OCI-LY3 (cell line): ENCODE data around the gene FOXJ3.

ENCODE experiments used
- H2AFZ ChIP-seq: fragments of 200-600, 300-600 bp; shearing (Covaris generic); 2 replicates; pipeline ENCODE4 v1.6.0; 2014; ENCODE audit warnings: antibody characterized with exemption, low read depth, low read length
- H3K27ac ChIP-seq: fragments of 200-600, 300-600 bp; sonication (generic); 2 replicates; pipeline ENCODE4 v1.5.1; 2014; ENCODE audit warnings: mild to moderate bottlenecking, low read length, moderate library complexity, mixed read lengths
- H3K27me3 ChIP-seq: fragments of 200-600, 300-600 bp; sonication (generic); 2 replicates; pipeline ENCODE4 v1.6.1; 2014; ENCODE audit warnings: low read depth, low read length, mixed read lengths
- H3K36me3 ChIP-seq: fragments of 200-600, 300-600 bp; sonication (generic); replicated peaks from 2 replicates; pipeline ENCODE3; 2014; ENCODE audit warnings: low read depth, low read length, mixed read lengths
- H3K4me1 ChIP-seq: fragments of 300-600, 200-600 bp; sonication (generic); 2 replicates; pipeline ENCODE4 v1.6.1; 2014; ENCODE audit warnings: low read length, mixed read lengths
- H3K4me2 ChIP-seq: fragments of 200-600, 300-600 bp; sonication (generic); 2 replicates; pipeline ENCODE4 v1.6.1; 2014; ENCODE audit warnings: low read length, mixed read lengths
- H3K4me3 ChIP-seq: fragments of 300-600, 200-600 bp; sonication (generic); 2 replicates; pipeline ENCODE4 v1.5.1; 2014; ENCODE audit warnings: antibody characterized with exemption, mild to moderate bottlenecking, low read length, moderate library complexity
- H3K79me2 ChIP-seq: fragments of 300-600, 200-600 bp; shearing (Covaris generic); 2 replicates; pipeline ENCODE4 v1.6.1; 2014; ENCODE audit warnings: mild to moderate bottlenecking, low read length, mixed read lengths
- H3K9ac ChIP-seq: fragments of 300-600, 200-600 bp; shearing (Covaris generic); 2 replicates; pipeline ENCODE4 v1.6.0; 2014; ENCODE audit warnings: mild to moderate bottlenecking, low read length, moderate library complexity
- H3K9me3 ChIP-seq: fragments of 200-600, 300-600 bp; shearing (Covaris generic); 2 replicates; pipeline ENCODE4 v1.6.1; 2014; ENCODE audit warnings: low read length, mixed read lengths; ENCODE audit not compliant: insufficient read depth
- H4K20me1 ChIP-seq: fragments of 200-600, 300-600 bp; sonication (generic); 2 replicates; pipeline ENCODE4 v1.6.1; 2016; ENCODE audit warnings: low read length, mixed read lengths; ENCODE audit not compliant: insufficient read depth
- EZH2phosphoT487 ChIP-seq: fragments of 200-600 bp; shearing (Covaris generic); IDR thresholded peaks from 2 replicates; pipeline ENCODE4 v1.6.1; 2018; ENCODE audit warnings: antibody characterized with exemption, mixed run types, low read depth
- TF ChIP-seq, protein P1 (sequence below): fragments of 200-600, 300-600 bp; sonication (generic); IDR thresholded peaks from 2 replicates; pipeline ENCODE4 v1.5.1; 2014; ENCODE audit warnings: antibody characterized with exemption, low read length, low read depth

FOXJ3 gene

DNA sequence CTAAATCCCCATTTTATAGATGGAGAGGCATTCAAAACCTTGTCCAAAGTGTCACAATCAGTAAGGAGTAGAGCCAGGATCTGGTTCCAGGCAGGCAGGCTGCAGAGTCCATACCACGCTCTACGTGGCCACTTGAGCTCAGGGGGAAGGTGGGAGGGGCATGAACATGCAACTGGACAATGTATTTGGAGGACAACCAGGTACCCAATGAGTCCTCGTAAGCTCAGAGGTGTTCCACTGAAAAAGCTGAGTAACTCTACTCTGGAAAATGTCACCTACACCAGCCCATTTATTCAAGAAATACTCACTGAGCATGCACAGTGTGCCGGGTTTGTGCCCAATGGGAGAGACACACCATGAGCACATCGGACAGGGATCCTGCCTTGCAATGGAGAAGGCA is 193.1 kb downstream of the FOXJ3 start:
- no peaks in the 10 kb centered on the region for H3K36me3 ChIP-seq
- no peaks in the 10 kb centered on the region for H4K20me1 ChIP-seq
- no peak overlapping the region for H3K9ac ChIP-seq
- no peak for TF ChIP-seq EZH2phosphoT487
- TF ChIP-seq, protein P1, sequence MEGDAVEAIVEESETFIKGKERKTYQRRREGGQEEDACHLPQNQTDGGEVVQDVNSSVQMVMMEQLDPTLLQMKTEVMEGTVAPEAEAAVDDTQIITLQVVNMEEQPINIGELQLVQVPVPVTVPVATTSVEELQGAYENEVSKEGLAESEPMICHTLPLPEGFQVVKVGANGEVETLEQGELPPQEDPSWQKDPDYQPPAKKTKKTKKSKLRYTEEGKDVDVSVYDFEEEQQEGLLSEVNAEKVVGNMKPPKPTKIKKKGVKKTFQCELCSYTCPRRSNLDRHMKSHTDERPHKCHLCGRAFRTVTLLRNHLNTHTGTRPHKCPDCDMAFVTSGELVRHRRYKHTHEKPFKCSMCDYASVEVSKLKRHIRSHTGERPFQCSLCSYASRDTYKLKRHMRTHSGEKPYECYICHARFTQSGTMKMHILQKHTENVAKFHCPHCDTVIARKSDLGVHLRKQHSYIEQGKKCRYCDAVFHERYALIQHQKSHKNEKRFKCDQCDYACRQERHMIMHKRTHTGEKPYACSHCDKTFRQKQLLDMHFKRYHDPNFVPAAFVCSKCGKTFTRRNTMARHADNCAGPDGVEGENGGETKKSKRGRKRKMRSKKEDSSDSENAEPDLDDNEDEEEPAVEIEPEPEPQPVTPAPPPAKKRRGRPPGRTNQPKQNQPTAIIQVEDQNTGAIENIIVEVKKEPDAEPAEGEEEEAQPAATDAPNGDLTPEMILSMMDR = no peak
- no peak overlapping the region for H3K4me3 ChIP-seq
- no peak overlapping the region for H2AFZ ChIP-seq
- H3K9me3 ChIP-seq = no peaks in the 10 kb centered on the region
- no peak overlapping the region for H3K4me2 ChIP-seq
- no peaks in the 10 kb centered on the region for H3K27me3 ChIP-seq
- H3K27ac ChIP-seq = no peak overlapping the region
- H3K79me2 ChIP-seq = no peaks in the 10 kb centered on the region
- H3K4me1 ChIP-seq = peaks cover 34% of the 10 kb centered on the region

DNA sequence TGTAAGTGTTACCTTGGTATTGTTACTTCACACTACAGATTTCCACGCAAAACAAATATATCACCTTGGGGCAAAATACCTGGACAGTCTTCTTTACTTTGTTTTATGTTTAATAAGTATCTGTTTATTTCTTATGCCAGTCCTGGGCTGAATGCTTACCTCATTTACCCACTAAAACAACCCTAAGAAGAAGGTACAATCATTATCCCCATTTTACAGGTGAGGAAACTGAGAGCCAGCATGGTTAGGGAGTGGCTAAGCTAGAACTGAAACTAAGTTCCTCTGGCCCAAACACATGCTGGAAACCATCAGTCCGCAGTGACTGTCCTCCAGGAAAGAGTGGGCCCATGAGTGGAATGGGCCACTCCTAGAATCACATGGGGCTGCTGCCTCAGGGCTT is 194.8 kb downstream of the FOXJ3 start:
- TF ChIP-seq, protein P1 = no peak
- no peak for TF ChIP-seq EZH2phosphoT487

DNA sequence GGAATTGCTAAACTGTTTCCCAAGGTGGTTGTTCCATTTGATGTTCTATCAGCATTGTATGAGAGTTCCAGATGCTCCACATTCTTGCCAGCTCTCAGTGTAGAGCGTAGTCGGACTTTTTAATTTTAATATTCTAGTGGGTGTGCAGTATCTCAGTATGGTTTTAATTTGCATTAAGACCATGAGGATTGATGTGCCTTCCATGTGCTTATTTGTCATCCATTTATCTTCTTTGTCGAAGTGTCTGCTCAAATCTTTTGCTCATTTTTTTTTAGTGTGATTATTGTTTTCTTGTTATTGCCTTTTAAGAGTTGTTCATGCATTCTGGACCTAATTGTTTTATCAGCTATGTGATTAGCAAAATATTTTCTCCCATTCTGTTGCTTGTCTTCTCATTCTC is 195.6 kb downstream of the FOXJ3 start:
- TF ChIP-seq, protein P1 = no peak
- no peak for TF ChIP-seq EZH2phosphoT487
- H3K27me3 ChIP-seq = no peaks in the 10 kb centered on the region
- H3K9me3 ChIP-seq = no peaks in the 10 kb centered on the region
- H3K36me3 ChIP-seq = no peaks in the 10 kb centered on the region
- H3K4me3 ChIP-seq = no peak overlapping the region
- H3K4me2 ChIP-seq = no peak overlapping the region
- H4K20me1 ChIP-seq = no peaks in the 10 kb centered on the region
- peaks cover 26% of the 10 kb centered on the region for H3K4me1 ChIP-seq
- H3K79me2 ChIP-seq = no peaks in the 10 kb centered on the region
- H2AFZ ChIP-seq = no peak overlapping the region
- H3K9ac ChIP-seq = no peak overlapping the region
- H3K27ac ChIP-seq = no peak overlapping the region

More for the DNA sequence above, 194.8 kb downstream of the FOXJ3 start:
- no peaks in the 10 kb centered on the region for H3K79me2 ChIP-seq
- no peak overlapping the region for H3K4me2 ChIP-seq
- no peak overlapping the region for H3K4me3 ChIP-seq
- H3K27ac ChIP-seq = no peak overlapping the region
- H2AFZ ChIP-seq = no peak overlapping the region
- H4K20me1 ChIP-seq = no peaks in the 10 kb centered on the region
- H3K36me3 ChIP-seq = no peaks in the 10 kb centered on the region
- no peak overlapping the region for H3K9ac ChIP-seq
- H3K4me1 ChIP-seq = peaks cover 33% of the 10 kb centered on the region
- H3K27me3 ChIP-seq = no peaks in the 10 kb centered on the region
- H3K9me3 ChIP-seq = no peaks in the 10 kb centered on the region

DNA sequence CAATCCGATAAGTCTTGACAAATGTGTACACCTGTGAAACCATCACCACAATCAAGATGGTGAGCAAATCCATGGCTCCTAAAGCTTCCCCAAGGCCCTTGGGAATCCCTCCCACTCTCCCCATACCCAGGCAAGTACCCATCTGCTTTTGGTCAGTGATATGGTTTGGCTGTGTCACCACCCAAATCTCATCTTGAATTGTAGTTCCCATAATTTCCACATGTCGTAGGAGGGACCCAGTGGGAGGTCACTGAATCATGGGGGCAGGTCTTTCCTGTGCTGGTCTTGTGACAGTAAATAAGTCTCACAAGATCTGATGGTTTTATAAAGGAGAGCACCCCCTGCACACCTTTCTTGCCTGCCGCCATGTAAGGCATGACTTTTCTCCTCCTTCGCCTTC is 196.4 kb downstream of the FOXJ3 start:
- no peaks in the 10 kb centered on the region for H3K9me3 ChIP-seq
- H3K4me3 ChIP-seq = no peak overlapping the region
- no peak overlapping the region for H3K4me2 ChIP-seq
- H3K79me2 ChIP-seq = no peaks in the 10 kb centered on the region
- H3K27ac ChIP-seq = no peak overlapping the region
- no peak for TF ChIP-seq EZH2phosphoT487
- TF ChIP-seq, protein P1 = no peak
- no peak overlapping the region for H3K9ac ChIP-seq
- H3K4me1 ChIP-seq = peaks cover 24% of the 10 kb centered on the region
- no peak overlapping the region for H2AFZ ChIP-seq
- H4K20me1 ChIP-seq = no peaks in the 10 kb centered on the region
- no peaks in the 10 kb centered on the region for H3K27me3 ChIP-seq
- H3K36me3 ChIP-seq = no peaks in the 10 kb centered on the region
